Measurements from ENCODE around the gene SNRNP48. TPM values are rescaled to one million over a fixed set of nuclear protein-coding genes. Genes with fewer than 3 reads are reported as not detected.

SNRNP48 gene
- total RNA-seq, 3 donors from 2014 or later, result 10.6 to 14.2 (median 11.0) TPM

- TF ChIP-seq, protein P1, sequence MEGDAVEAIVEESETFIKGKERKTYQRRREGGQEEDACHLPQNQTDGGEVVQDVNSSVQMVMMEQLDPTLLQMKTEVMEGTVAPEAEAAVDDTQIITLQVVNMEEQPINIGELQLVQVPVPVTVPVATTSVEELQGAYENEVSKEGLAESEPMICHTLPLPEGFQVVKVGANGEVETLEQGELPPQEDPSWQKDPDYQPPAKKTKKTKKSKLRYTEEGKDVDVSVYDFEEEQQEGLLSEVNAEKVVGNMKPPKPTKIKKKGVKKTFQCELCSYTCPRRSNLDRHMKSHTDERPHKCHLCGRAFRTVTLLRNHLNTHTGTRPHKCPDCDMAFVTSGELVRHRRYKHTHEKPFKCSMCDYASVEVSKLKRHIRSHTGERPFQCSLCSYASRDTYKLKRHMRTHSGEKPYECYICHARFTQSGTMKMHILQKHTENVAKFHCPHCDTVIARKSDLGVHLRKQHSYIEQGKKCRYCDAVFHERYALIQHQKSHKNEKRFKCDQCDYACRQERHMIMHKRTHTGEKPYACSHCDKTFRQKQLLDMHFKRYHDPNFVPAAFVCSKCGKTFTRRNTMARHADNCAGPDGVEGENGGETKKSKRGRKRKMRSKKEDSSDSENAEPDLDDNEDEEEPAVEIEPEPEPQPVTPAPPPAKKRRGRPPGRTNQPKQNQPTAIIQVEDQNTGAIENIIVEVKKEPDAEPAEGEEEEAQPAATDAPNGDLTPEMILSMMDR (IDR thresholded peaks at IDR 0.05), result no peak
- Histone ChIP-seq H3K4me3 (no peak overlapping the region), H3K36me3 (ENCODE audit: low read depth) (no peaks in the 10 kb centered on the region), H3K9me3 (no peaks in the 10 kb centered on the region), H3K4me1 (ENCODE audit: low read depth) (peaks cover 18% of the 10 kb centered on the region)
- ATAC-seq (peak; percentile 77), DNase-seq (peak in 1 of 3 donors; percentile 67)
- intact Hi-C loops (cut with DNase I, micrococcal nuclease), result no loop called here
Observed at GRCh38 chr6:7587631-7588100, 2.3 kb upstream of the SNRNP48 start.

GRCh38 chr6:7588506-7588905, 1.5 kb upstream of the SNRNP48 start:
- TF ChIP-seq, protein P1 (IDR thresholded peaks at IDR 0.05), result no peak
- no peak overlapping the region for H3K4me3 ChIP-seq
- no peaks in the 10 kb centered on the region for H3K36me3 ChIP-seq (ENCODE audit: low read depth)
- ATAC-seq (no peak), DNase-seq (no peak)
- H3K4me1 ChIP-seq (ENCODE audit: low read depth), result peaks cover 18% of the 10 kb centered on the region
- intact Hi-C loops (cut with DNase I, micrococcal nuclease), result no loop called here
- H3K9me3 ChIP-seq, result no peaks in the 10 kb centered on the region

DNA sequence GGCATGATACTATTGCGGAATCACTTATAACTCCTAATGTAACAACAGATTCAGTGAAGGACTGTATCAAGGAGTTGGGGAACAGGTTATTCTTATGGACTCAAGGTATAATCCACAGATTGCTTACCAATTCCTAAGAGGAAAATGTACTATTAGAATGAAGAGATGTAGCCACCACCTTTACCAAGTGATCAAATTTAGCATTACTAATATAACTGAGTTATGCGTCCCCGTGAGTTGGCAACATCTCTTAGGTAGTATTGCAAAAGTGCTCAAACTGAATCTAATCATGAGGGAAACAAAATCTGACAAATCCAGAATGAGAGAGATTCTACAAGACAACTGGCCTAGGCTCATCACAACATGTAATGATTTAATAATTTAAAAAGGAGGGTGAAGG, 777 bp upstream of the SNRNP48 start:
- no peak overlapping the region for H3K4me3 ChIP-seq
- H3K4me1 ChIP-seq (ENCODE audit: low read depth), result peaks cover 18% of the 10 kb centered on the region
- TF ChIP-seq, protein P1 (IDR thresholded peaks at IDR 0.05), result no peak
- DNase-seq (no peak), ATAC-seq (no peak)
- intact Hi-C loops (cut with DNase I, micrococcal nuclease), result no loop called here
- no peaks in the 10 kb centered on the region for H3K36me3 ChIP-seq (ENCODE audit: low read depth)
- no peaks in the 10 kb centered on the region for H3K9me3 ChIP-seq

- H3K4me1 ChIP-seq (ENCODE audit: low read depth), result peaks cover 18% of the 10 kb centered on the region
- intact Hi-C loops (cut with DNase I, micrococcal nuclease), result loop anchor here in 1 of 2 donors (10.0 kb wide), 1 partner anchor 186 kb away; no protein-coding TSS in a partner anchor
- TF ChIP-seq, protein P1 (IDR thresholded peaks at IDR 0.05), result no peak
- H3K9me3 ChIP-seq, result no peaks in the 10 kb centered on the region
- no peaks in the 10 kb centered on the region for H3K36me3 ChIP-seq (ENCODE audit: low read depth)
- peak overlapping the region; percentile 86 for H3K4me3 ChIP-seq
- DNase-seq (peak in 2 of 3 donors; percentile 28 to 48), ATAC-seq (no peak)
Observed at GRCh38 chr6:7590918-7591302, 912 bp downstream of the SNRNP48 start.

DNA sequence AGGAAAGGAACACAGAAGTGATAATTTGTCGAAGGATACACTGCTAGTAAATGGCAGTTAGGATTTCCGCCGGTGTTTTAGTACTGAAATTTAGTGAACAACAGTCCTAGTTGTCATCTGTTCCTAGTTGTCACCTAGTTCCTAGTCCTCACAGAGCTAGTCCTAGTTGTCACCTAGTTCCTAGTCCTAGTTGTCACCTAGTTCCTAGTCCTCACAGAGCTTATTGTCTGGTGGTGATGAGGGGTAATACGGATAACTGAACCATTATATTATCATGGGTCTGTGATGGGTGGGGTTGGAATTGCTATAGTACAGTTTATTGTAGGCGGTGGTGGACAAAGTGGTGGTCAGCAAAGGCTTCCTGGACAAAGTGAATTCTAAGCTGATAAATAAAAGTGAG, 1.8 kb downstream of the SNRNP48 start:
- intact Hi-C loops (cut with DNase I, micrococcal nuclease), result loop anchor here in 1 of 2 donors (10.0 kb wide), 1 partner anchor 187 kb away; no protein-coding TSS in a partner anchor
- H3K4me1 ChIP-seq (ENCODE audit: low read depth), result peaks cover 18% of the 10 kb centered on the region
- no peaks in the 10 kb centered on the region for H3K36me3 ChIP-seq (ENCODE audit: low read depth)
- TF ChIP-seq, protein P1 (IDR thresholded peaks at IDR 0.05), result no peak
- DNase-seq (no peak), ATAC-seq (no peak)
- no peak overlapping the region for H3K4me3 ChIP-seq
- no peaks in the 10 kb centered on the region for H3K9me3 ChIP-seq

GRCh38 chr6:7593229-7593628, 3.2 kb downstream of the SNRNP48 start:
- intact Hi-C loops (cut with DNase I, micrococcal nuclease), result loop anchor here in 1 of 2 donors (10.0 kb wide), 1 partner anchor 188 kb away; no protein-coding TSS in a partner anchor
- DNase-seq, result no peak
- no peaks in the 10 kb centered on the region for H3K9me3 ChIP-seq
- no peaks in the 10 kb centered on the region for H3K36me3 ChIP-seq (ENCODE audit: low read depth)
- ATAC-seq, result no peak
- peaks cover 14% of the 10 kb centered on the region for H3K4me1 ChIP-seq (ENCODE audit: low read depth)
- TF ChIP-seq, protein P1 (IDR thresholded peaks at IDR 0.05), result no peak
- H3K4me3 ChIP-seq, result no peak overlapping the region
